Heart right ventricle (tissue), 16 donors: ENCODE measurements around the gene SHOC1. TPM values are rescaled to one million over a fixed set of nuclear protein-coding genes. Genes with fewer than 3 reads are reported as not detected.

Experiments used
- ATAC-seq, 8 donors: fragments of 200-7000 bp; cut with Tn5 transposase; one replicate each; pipeline ENCODE4 v1.9.1; 2020; ENCODE audit warnings: mild to moderate bottlenecking in 8 of 8, moderate library complexity in 8 of 8, moderate number of reproducible peaks in 1 of 8
- DNase-seq, 2 donors: peaks; one replicate each; pipeline ENCODE4 v3.0.0-alpha.2; 2020
- H3K27ac ChIP-seq, 10 donors: fragments of 200-600 bp; sonication (generic) in 2 of 10; one replicate each; pipeline versions ENCODE4 v1.5.0 to v1.8.0; 2020 to 2022; ENCODE audit warnings: mild to moderate bottlenecking in 3 of 10
- H3K27me3 ChIP-seq, 7 donors: fragments of 200-600 bp; one replicate each; pipeline ENCODE4 v1.8.0; 2021 to 2022; ENCODE audit warnings: mild to moderate bottlenecking in 2 of 7
- H3K36me3 ChIP-seq, 9 donors: fragments of 200-600 bp; sonication (generic) in 1 of 9; one replicate each; pipeline versions ENCODE4 v1.5.0 to v1.8.0; 2020 to 2022; ENCODE audit warnings: mild to moderate bottlenecking in 2 of 9
- H3K4me1 ChIP-seq, 9 donors: fragments of 200-600 bp; sonication (generic) in 1 of 9; one replicate each; pipeline versions ENCODE4 v1.5.0 to v1.8.0; 2020 to 2022; ENCODE audit warnings: mild to moderate bottlenecking in 4 of 9
- H3K4me3 ChIP-seq, 10 donors: fragments of 200-600 bp; sonication (generic) in 2 of 10; one replicate each; pipeline versions ENCODE4 v1.5.0 to v1.8.0; 2020 to 2022; ENCODE audit warnings: mild to moderate bottlenecking in 7 of 10, moderate library complexity in 2 of 10
- H3K9me3 ChIP-seq, 11 donors: fragments of 200-600 bp in 10 of 11; sonication (generic) in 2 of 11; one replicate each; pipeline versions ENCODE4 v1.5.0 to v1.8.0; 2013 to 2022; ENCODE audit warnings: mild to moderate bottlenecking in 2 of 11, control low read depth in 1 of 11, moderate library complexity in 1 of 11
- CTCF ChIP-seq, 9 donors: fragments of 200-600 bp; sonication (generic) in 2 of 9; IDR thresholded peaks; one replicate each; pipeline versions ENCODE4 v1.5.0 to v1.8.0; 2021 to 2022; ENCODE audit warnings: antibody characterized with exemption in 9 of 9, mild to moderate bottlenecking in 5 of 9, moderate library complexity in 1 of 9
- WGBS, 2 donors: extraction: QIAGEN DNeasy Blood & Tissue Kit; methylation state at CpG; one replicate each; pipeline ENCODE4 v1.1.7; 2013; ENCODE audit warnings: inconsistent platforms in 1 of 2; 5-methylcytosine and 5-hydroxymethylcytosine counted together
- intact Hi-C, 10 donors: fragments of 100-400 bp; cut with DNase I; formaldehyde crosslinking; loops; one replicate each; pipeline versions ENCODE4 v1.11.1 to v1.14.2; 2022
- polyA plus RNA-seq, 2 donors: library from polyadenylated mRNA; stranded (reverse); fragments of 200-250 nt; gene quantifications; one replicate each; pipeline ENCODE4 v1.2.3, GENCODE V29; 2013
- total RNA-seq, 10 donors: library from RNA; stranded (reverse); fragmentation: NEBNext Ultra II Directional in 3 of 10; extraction: Animal tissue kit (Norgen Biotek cat#: 25700) in 3 of 10; gene quantifications; one replicate each; pipeline versions ENCODE4 v1.2.1 to v1.2.4, GENCODE V29; 2021 to 2023
- donor health status: Arrhythmogenic right ventricular cardiomyopathy.
- donor health status: ischemic (EF 13 %, LVEDD 7.1; RV severe dilation, severe dysfunction).
- donor health status: healthy with polysubstance abuse.
- donor health status: DM: no; HTN: yes; CAD: no.
- donor health status: DM: no; HTN: no; CAD: no.
- donor health status: ischemic (EF 25% LVEDD 6.9; RV normal size, moderate dysfunction).
- donor health status: ischemic (EF 25% LVEDD 5.7; RV mildly dilated, moderate dysfunction).
- donor health status: healthy.
- donor health status: DM: yes; HTN: yes; CAD: no.
- donor health status: Ischemic cardiomyopathy.
- donor health status: ischemic (EF 35%, LVEDD 5.7; RV mildly dilated, moderate dysfunction).
- donor health status: nonischemic (EF 11% LVEDD 7.7; RV severe dilation, severe dysfunction).
- donor health status: DM: yes; HTN: yes; CAD: no.
- donor health status: PGD.
- donor health status: ischemic (EF 29% LVEDD 5.4; RV normal size, mild dysfunction).
- donor health status: nonischemic (EF 23%, LVEDD 6.1; RV moderate dilation, normal function).

SHOC1 gene
- total and polyA plus RNA-seq, 12 donors, result not detected

GRCh38 chr9:111762556-111762955 lies 32.2 kb downstream of the SHOC1 start:
- H3K4me3 ChIP-seq, result no peak overlapping the region
- WGBS, 2 donors, result 1 to 3% methylated on average over 2 of the region's 2 CpGs

DNA sequence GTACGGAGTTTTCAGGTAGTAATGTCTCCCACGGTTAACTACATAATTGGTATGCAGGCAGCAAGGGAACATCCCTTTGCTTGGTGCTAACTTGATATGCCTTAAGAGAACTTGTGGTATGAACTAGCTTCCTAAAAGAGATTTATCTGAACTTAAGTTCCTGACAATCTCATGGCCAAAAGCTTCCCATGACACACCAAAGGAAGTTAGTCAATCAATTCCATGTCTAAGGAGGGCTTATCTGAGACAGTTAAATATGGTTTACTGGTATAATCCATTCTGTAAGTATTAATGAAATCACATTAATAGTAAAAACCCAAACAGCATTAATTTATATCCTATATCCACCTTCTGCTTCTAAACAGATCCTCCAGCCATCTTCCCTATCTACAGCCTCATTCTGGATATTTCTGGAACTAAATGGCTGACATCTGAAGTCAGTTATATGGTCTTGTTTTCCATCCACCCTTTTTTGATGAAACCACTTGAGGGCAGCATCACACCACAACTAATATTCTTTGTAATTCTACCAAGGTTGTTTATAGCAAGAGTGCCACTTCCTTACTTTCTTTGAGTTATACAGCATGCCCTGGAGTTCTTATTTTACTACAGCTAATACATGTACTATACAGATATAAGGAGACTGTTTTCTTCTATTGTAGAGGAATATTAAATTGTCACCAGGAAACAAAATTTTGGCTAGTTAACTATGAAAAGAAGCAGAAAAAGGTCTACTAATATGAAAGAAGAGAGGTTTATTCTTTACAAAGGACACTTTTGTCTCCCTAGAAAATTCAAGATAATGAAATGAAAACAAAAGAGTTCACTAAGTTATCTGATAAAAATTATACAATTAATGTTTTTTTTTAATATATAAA lies 34.7 kb downstream of the SHOC1 start:
- Histone ChIP-seq H3K9me3 (no peaks in the 10 kb centered on the region), H3K4me1 (peaks cover 0 to 12% (median 0%) of the 10 kb centered on the region in 9 donors), H3K4me3 (no peak overlapping the region), H3K36me3 (no peaks in the 10 kb centered on the region), H3K27me3 (no peaks in the 10 kb centered on the region), H3K27ac (peak overlapping the region in 1 of 10 donors; percentile 41)
- ATAC-seq (peak; percentile 65 to 93 (median 86)), DNase-seq (peak in 1 of 2 donors; percentile 72)
- WGBS, 2 donors, result 83 to 85% methylated on average over 2 of the region's 2 CpGs
- intact Hi-C loops, result loop anchor here (1.0 to 10.0 kb wide), 9 partner anchors 135 to 605 kb away; partner anchors contain the start of gene UGCG (in 4 of the 10)
- TF ChIP-seq CTCF (IDR thresholded peaks at IDR 0.05), result peak; percentile 50 to 81 (median 75)

More at GRCh38 chr9:111762556-111762955, 32.2 kb downstream of the SHOC1 start:
- intact Hi-C loops, result loop anchor here in 6 of 10 donors (5.0 to 10.0 kb wide), 4 partner anchors 132 to 602 kb away; partner anchors contain the start of gene UGCG (in 4 of the 6)
- Histone ChIP-seq H3K9me3 (peaks cover 0 to 21% (median 9%) of the 10 kb centered on the region in 11 donors), H3K27me3 (no peaks in the 10 kb centered on the region), H3K36me3 (no peaks in the 10 kb centered on the region), H3K27ac (no peak overlapping the region), H3K4me1 (peaks cover 0 to 12% (median 0%) of the 10 kb centered on the region in 9 donors)
- no peak for DNase-seq
- ATAC-seq, result no peak
- TF ChIP-seq CTCF (IDR thresholded peaks at IDR 0.05), result no peak

GRCh38 chr9:111754800-111755199 lies 39.9 kb downstream of the SHOC1 start:
- DNase-seq, result no peak
- H3K36me3 ChIP-seq, result peaks cover 0 to 6% (median 0%) of the 10 kb centered on the region in 9 donors
- intact Hi-C loops, result loop anchor here in 7 of 10 donors (5.0 to 10.0 kb wide), 3 partner anchors 588 to 610 kb away; no protein-coding TSS in a partner anchor
- H3K9me3 ChIP-seq, result peaks cover 0 to 26% (median 14%) of the 10 kb centered on the region in 11 donors
- H3K4me1 ChIP-seq, result peaks cover 0 to 3% (median 0%) of the 10 kb centered on the region in 9 donors
- no peak for TF ChIP-seq CTCF (IDR thresholded peaks at IDR 0.05)
- no peaks in the 10 kb centered on the region for H3K27me3 ChIP-seq
- H3K27ac ChIP-seq, result no peak overlapping the region
- H3K4me3 ChIP-seq, result no peak overlapping the region
- WGBS, 2 donors, result 94 to 97% methylated on average over 1 of the region's 1 CpG
- ATAC-seq, result no peak

DNA sequence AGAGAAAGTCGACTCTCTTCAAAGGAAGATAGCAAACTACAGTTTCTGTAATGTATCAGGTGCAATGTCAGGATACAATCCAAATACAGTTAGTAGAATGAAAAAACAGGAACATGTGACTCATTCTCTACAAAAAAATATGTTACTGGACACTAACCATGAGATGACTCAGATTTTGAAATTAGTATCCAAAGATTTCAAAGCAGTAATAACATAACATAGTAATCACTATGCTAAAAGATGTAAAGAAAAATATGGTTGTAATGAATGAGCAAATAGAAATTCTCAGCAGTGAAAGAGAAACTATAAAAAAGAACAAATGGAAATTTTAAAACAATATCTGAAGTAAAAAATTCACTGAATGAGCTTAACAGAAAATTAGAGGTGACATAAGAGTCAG lies 42.3 kb downstream of the SHOC1 start:
- TF ChIP-seq CTCF (IDR thresholded peaks at IDR 0.05), result no peak
- no peak overlapping the region for H3K27ac ChIP-seq
- whole genome bisulfite sequencing, 2 donors, result 90 to 93% methylated on average over 1 of the region's 1 CpG
- H3K36me3 ChIP-seq, result peaks cover 0 to 6% (median 0%) of the 10 kb centered on the region in 9 donors
- H3K27me3 ChIP-seq, result no peaks in the 10 kb centered on the region
- H3K4me1 ChIP-seq, result no peaks in the 10 kb centered on the region
- intact Hi-C loops, result loop anchor here in 5 of 10 donors (10.0 kb wide), 1 partner anchor 612 kb away; no protein-coding TSS in a partner anchor
- no peak for DNase-seq
- H3K9me3 ChIP-seq, result peaks cover 0 to 26% (median 14%) of the 10 kb centered on the region in 11 donors
- no peak overlapping the region for H3K4me3 ChIP-seq
- ATAC-seq, result no peak

Other genes with a start within 250 kb of the SHOC1 start
- 10 to 100 TPM; 27.4 to 55.8 (median 44.2) TPM for gene PTGR1, start 195.3 kb downstream of the SHOC1 start, total RNA-seq
- gene PTGR1, start 195.3 kb downstream of the SHOC1 start, polyA plus RNA-seq, result 10 to 100 TPM; 10.4 to 22.0 TPM
- 1 to 10 TPM; 3.8 to 9.3 (median 4.9) TPM for gene DNAJC25, start 163.6 kb downstream of the SHOC1 start, total RNA-seq
- 1 to 10 TPM; 6.5 to 7.8 TPM for gene DNAJC25, start 163.6 kb downstream of the SHOC1 start, polyA plus RNA-seq
- 10 to 100 TPM; 24.5 to 34.3 (median 26.6) TPM for gene GNG10, start 133.3 kb downstream of the SHOC1 start, total RNA-seq
- gene GNG10, start 133.3 kb downstream of the SHOC1 start, polyA plus RNA-seq, result 10 to 100 TPM; 25.3 to 26.3 TPM
- 10 to 100 TPM; 11.1 to 42.6 (median 13.6) TPM for gene UGCG, start 101.9 kb upstream of the SHOC1 start, total RNA-seq
- gene UGCG, start 101.9 kb upstream of the SHOC1 start, polyA plus RNA-seq, result 10 to 100 TPM; 11.2 to 15.7 TPM